Subcutaneous adipose tissue (tissue), 4 donors: Measurements from ENCODE around the gene RECK. TPM values are rescaled to one million over a fixed set of nuclear protein-coding genes. Genes with fewer than 3 reads are reported as not detected.

Experiments
- total RNA-seq, 4 donors: library from RNA; depleted of rRNA; stranded (reverse); fragments of >200 nt; gene quantifications; one replicate each; pipeline ENCODE4 v1.1.0, GENCODE V29; 2016
- TF ChIP-seq, protein P1 (sequence below): fragments of 450-650 bp; IDR thresholded peaks from one replicate; pipeline ENCODE4 v1.5.1; 2016; ENCODE audit warnings: low read depth, mild to moderate bottlenecking, control low read depth, antibody characterized with exemption, moderate library complexity

Gene RECK
- total RNA-seq, 4 donors from 2014 or later = 17.0 to 28.0 (median 21.2) TPM

DNA sequence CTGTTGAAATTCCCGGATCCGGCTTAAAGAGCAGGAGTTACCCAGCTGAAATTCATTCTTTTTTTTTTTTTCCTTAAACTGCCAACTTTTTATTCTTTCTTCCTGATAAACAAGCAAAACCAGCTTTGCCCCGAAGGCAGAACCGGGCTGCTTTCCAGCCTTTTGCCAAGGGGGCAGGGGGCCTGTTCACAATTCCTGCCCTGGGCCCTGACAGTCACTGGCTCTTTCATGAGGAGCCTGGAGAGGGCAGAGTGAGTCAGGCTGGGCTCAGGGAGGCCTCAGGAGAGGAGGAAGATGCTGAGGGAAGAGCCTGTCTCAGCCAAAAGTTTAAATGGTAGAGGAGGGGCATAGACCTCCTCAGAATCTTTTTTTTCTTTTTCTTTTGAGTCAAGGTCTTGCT is 104.6 kb downstream of the RECK start:
- TF ChIP-seq, protein P1, sequence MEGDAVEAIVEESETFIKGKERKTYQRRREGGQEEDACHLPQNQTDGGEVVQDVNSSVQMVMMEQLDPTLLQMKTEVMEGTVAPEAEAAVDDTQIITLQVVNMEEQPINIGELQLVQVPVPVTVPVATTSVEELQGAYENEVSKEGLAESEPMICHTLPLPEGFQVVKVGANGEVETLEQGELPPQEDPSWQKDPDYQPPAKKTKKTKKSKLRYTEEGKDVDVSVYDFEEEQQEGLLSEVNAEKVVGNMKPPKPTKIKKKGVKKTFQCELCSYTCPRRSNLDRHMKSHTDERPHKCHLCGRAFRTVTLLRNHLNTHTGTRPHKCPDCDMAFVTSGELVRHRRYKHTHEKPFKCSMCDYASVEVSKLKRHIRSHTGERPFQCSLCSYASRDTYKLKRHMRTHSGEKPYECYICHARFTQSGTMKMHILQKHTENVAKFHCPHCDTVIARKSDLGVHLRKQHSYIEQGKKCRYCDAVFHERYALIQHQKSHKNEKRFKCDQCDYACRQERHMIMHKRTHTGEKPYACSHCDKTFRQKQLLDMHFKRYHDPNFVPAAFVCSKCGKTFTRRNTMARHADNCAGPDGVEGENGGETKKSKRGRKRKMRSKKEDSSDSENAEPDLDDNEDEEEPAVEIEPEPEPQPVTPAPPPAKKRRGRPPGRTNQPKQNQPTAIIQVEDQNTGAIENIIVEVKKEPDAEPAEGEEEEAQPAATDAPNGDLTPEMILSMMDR = no peak

DNA sequence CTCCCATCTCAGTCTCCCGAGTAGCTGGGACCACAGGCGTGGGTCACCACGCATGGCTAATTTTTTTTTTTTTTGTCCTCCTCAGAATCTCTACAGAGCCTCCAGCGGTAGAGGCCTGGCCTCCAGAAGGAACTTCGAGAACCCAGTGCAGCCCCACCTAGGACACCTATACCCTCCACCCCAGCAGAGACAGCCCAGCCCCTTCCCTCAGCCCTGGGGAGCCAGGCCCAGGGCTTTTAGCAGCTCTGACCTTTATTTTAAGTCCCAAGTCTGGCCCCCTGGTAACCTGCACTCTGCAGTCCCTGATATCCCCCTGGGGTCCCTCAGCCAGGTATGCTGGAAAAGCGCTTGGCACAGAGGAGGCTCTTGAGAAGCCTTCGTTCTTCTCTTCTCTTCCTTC is 105.0 kb downstream of the RECK start:
- TF ChIP-seq, protein P1 = no peak

DNA sequence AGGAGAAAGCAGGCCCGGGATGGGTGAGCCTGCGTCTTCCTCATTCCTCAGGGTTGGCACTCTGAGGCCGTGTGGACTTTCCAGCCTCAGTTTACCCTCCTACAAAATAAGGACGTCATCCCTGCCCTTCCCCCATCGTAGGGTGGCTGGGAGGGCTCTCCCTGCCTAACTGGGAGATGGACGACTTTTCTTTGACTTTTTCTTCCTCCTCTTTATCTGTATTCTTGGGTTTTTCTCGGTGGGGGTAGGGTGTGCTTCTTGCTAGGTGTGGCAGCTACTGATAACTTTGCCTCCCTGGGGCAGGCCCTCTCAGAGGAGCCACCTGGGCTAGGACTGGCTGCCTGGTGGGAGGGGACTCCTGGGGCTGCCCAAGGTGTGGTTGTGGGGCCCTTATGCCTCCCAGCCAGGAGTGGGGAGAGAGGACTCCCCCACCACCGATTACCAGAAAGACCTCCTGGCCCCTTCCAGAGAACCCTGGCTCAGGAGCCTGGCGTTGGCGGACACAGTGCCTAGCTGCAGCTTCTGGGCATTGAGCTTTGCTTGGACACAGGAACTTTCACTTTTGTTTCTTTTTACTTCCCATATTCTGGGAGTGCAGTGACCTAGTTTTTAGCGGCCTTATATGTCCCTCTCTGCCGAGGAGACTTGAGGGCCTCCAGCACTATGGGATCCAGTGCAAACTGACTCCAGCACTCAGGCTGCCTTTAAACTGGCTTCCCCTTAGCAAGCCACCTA is 106.0 kb downstream of the RECK start:
- TF ChIP-seq, protein P1 = no peak

DNA sequence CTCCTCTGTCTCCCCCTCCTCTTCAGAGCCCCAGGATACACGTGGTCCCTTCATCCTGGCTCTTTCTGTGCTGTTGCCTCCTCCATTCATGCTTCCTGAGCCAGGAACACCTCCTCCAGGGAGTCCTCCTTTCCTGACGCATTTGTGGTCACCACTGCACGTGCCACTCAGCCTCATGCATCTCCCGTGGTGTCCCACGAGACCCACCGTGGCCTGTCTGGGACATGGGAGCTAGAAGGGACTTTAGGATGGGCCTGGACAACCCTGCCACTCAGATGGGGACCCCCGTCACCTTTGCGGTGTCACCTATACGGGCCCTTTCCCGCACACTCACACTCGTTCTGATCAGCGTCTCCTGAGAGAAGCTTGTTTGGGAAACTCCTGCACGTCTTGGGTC is 106.5 kb downstream of the RECK start:
- TF ChIP-seq, protein P1 = no peak

DNA sequence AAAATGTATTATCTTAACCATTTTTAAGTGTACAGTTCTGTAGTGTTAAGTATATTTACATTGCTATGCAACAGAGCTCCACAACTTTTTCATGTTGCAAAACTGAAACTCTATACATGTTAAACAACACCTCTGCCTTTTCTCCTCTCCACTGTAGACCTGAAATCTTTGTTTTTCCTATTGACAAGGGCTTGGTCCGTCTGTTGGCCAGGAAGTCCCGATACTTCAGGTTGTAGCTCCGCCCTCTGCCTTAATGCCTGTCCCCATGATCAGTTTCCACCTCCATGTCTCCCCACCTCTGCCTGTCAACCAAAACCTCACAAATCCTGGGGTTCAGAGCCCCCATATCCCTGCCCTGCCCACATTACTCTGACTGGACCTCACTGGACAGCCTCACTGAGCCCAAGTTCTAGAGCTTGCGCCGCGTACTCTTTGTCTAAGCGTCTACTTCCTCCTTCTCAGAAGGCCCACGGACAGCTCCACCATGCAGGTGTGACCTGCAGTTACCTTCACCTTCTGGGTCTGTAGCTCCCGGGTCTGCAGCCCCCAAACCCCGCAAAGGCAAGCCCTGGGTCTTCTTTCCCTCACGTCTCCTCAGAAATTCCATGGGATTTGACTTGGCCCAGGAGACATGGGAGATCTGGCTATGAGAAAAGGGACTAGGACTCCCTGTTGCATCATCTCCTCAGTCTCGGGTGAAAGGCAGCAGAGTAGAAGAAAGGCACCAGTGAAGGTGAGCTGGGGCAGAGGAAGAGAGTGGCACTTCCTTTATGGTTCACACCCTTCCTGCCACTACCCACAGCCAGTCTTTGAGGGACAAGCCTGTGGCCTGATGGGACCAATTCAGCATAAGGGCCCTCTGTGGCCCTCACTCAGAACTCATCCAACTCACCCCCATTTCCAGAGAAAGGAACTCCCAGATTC is 107.9 kb downstream of the RECK start:
- TF ChIP-seq, protein P1 = no peak

DNA sequence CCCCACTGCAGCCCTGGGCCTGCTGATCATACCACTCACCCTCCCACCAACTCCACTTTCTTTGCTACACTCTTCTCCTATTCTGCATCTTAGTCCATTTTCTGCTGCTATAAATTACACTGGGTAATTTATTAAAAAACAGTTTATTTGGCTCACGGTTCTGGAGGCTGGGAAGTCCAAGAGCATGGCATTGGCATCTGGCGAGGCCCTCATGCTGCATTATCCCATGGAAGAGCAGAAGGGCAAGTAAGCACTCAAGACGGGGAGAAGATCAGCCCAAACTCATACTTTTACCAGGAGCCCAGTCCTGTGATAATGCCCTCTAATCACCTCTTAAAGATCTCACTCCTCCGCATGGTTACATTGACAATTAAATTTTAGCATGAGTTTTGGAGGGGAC is 109.3 kb downstream of the RECK start:
- TF ChIP-seq, protein P1 = no peak

DNA sequence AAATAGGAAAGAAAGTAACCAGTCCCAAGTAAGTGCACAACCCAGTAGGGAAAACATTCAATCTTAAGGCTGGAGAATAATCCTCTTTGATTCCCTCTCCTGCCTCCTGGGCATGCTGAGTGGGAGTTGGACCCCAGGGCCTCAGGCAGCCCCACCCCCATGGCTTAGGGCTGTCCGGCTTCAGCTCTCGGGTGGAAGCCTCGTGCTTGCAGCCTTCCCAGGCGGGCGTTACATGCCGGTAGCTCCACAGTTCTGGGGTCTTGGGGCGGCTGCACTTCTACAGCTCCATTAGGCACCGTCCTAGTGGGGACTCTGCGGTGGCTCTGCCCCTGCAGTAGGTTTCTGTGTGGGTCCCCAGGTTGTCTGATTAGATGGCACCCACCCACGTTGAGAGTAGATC is 109.9 kb downstream of the RECK start:
- TF ChIP-seq, protein P1 = no peak
